ENCODE results near the gene DSC1.

The DSC1 gene

GRCh38 chr18:31102025-31102684 lies 60.5 kb downstream of the DSC1 start, which contains the start of gene DSC2:
TSS of gene DSC2 (minus strand) at chr18:31102421. CDS start at chr18:31101971, 450 bp downstream.
- no peak for DNase-seq

- no peak for DNase-seq
These were observed 61.3 kb downstream of the DSC1 start for GRCh38 chr18:31101183-31102024.

GRCh38 chr18:31100436-31101182 lies 62.0 kb downstream of the DSC1 start:
- no peak for DNase-seq

- no peak for DNase-seq
These were observed 63.0 kb downstream of the DSC1 start for GRCh38 chr18:31099450-31100230.

- no peak for DNase-seq
These were observed 63.8 kb downstream of the DSC1 start for GRCh38 chr18:31098878-31099277.

GRCh38 chr18:31097666-31098065 lies 65.0 kb downstream of the DSC1 start:
- DNase-seq = no peak

- DNase-seq = no peak
These were observed 68.8 kb downstream of the DSC1 start for GRCh38 chr18:31093880-31094279.

GRCh38 chr18:31093294-31093693 lies 69.4 kb downstream of the DSC1 start:
- no peak for DNase-seq

- DNase-seq = no peak
These were observed 71.3 kb downstream of the DSC1 start for GRCh38 chr18:31091350-31091749.

GRCh38 chr18:31088532-31088931 lies 74.1 kb downstream of the DSC1 start:
- DNase-seq = no peak

- DNase-seq = no peak
These were observed 82.7 kb downstream of the DSC1 start for GRCh38 chr18:31079973-31080372.

Data from SHP77 treated with DMSO at 0.1 percent for 48 hours (cell line).